GM12878 (cell line): ENCODE measurements around the gene FBXW12. TPM values are rescaled to one million over a fixed set of nuclear protein-coding genes. Genes with fewer than 3 reads are reported as not detected.

ENCODE experiments used
- ATAC-seq: fragments of 200-7000 bp; cut with Tn5 transposase; 3 replicates; pipeline ENCODE4 v1.9.1; 2020; ENCODE audit warnings: mild to moderate bottlenecking, moderate library complexity
- BruUV-seq: library from RNA; stranded (reverse); fragments of 400-500 nt; replicated peaks from 2 replicates; lab custom pipeline; 2021; lab: Mats Ljungman, UMichigan
- CTCF ChIA-PET: fragments of 300-600 bp; sonication (Branson Sonifier 250); formaldehyde crosslinking; extraction: SDS; loops from one replicate; lab custom pipeline; 2021; ENCODE audit warnings: inconsistent platforms; lab: Yijun Ruan, JAX
- POLR2A ChIA-PET: fragments of 350-600 bp; formaldehyde crosslinking; extraction: SDS; loops from one replicate; lab custom pipeline; 2021; ENCODE audit warnings: inconsistent platforms; lab: Charles Lee
- RAD21 ChIA-PET: fragments of 300-600 bp; sonication (Branson Sonifier 250); formaldehyde crosslinking; loops from one replicate; lab custom pipeline; 2023; ENCODE audit warnings: antibody characterized with exemption; ENCODE audit not compliant: unreplicated experiment; lab: Charles Lee
- SMC1A ChIA-PET: fragments of 300-600 bp; sonication (Branson Sonifier 250); formaldehyde crosslinking; loops from one replicate; lab custom pipeline; 2023; ENCODE audit not compliant: unreplicated experiment, uncharacterized antibody; lab: Charles Lee
- DNase-seq: peaks from one replicate; pipeline ENCODE4 v3.0.0-alpha.2; 2011; ENCODE audit warnings: low read depth, low spot score
- FAIRE-seq: peaks from 3 replicates; lab custom pipeline; 2011; peaks lifted over from hg19 to GRCh38; lab: Jason Lieb, UNC
- H2AFZ ChIP-seq: 2 replicates; pipeline ENCODE4 v1.6.0; 2011; ENCODE audit warnings: low read depth, low read length, control low read depth; ENCODE audit not compliant: control insufficient read depth
- H3K27ac ChIP-seq: 2 replicates; pipeline ENCODE4 v1.5.1; 2011; ENCODE audit warnings: control low read depth; ENCODE audit not compliant: control insufficient read depth, insufficient read depth
- H3K27me3 ChIP-seq, 2 experiments: replicated peaks in 1 of 2; 2 replicates each; pipeline versions ENCODE4 v1.6.0 to v1.6.1; 2011; ENCODE audit warnings: low read length in 1 of 2; ENCODE audit not compliant: control insufficient read depth in 2 of 2, insufficient read depth in 2 of 2
- H3K36me3 ChIP-seq, 2 experiments: 2 replicates each; pipeline ENCODE4 v1.5.1; 2011; ENCODE audit warnings: low read length in 1 of 2; ENCODE audit not compliant: control insufficient read depth in 2 of 2, insufficient read depth in 2 of 2
- H3K4me1 ChIP-seq: 2 replicates; pipeline ENCODE4 v1.6.1; 2011; ENCODE audit warnings: mild to moderate bottlenecking, low read length, moderate library complexity, mixed read lengths; ENCODE audit not compliant: control insufficient read depth, insufficient read depth
- H3K4me2 ChIP-seq: 2 replicates; pipeline ENCODE4 v1.6.0; 2011; ENCODE audit warnings: control low read depth; ENCODE audit not compliant: control insufficient read depth, insufficient read depth
- H3K4me3 ChIP-seq: fragments of 200-600 bp; sonication (generic); 2 replicates; pipeline ENCODE4 v1.5.1; 2016
- H3K79me2 ChIP-seq: 2 replicates; pipeline ENCODE4 v1.6.0; 2011; ENCODE audit warnings: low read length; ENCODE audit not compliant: control insufficient read depth, insufficient read depth
- H3K9ac ChIP-seq: 2 replicates; pipeline ENCODE4 v1.8.0; 2011; ENCODE audit warnings: low read length, control low read depth, mixed read lengths; ENCODE audit not compliant: control insufficient read depth, insufficient read depth
- H3K9me3 ChIP-seq: replicated peaks from 3 replicates; pipeline ENCODE4 v1.5.1; 2011; ENCODE audit warnings: mild to moderate bottlenecking, low read length; ENCODE audit not compliant: control insufficient read depth, insufficient read depth
- H4K20me1 ChIP-seq: 2 replicates; pipeline ENCODE4 v1.6.0; 2011; ENCODE audit not compliant: control insufficient read depth, insufficient read depth
- CEBPB ChIP-seq, 2 experiments: fragments of 150-350 bp in 1 of 2; IDR thresholded peaks; 2 replicates each; pipeline ENCODE4 v1.6.1; 2012 to 2014; ENCODE audit warnings: low read depth in 2 of 2, low read length in 2 of 2, borderline replicate concordance in 1 of 2, inconsistent platforms in 1 of 2
- FOXM1 ChIP-seq: IDR thresholded peaks from 2 replicates; pipeline ENCODE4 v1.6.1; 2012; ENCODE audit warnings: low read depth, mild to moderate bottlenecking, inconsistent platforms, low read length, moderate library complexity
- HDAC2 ChIP-seq: fragments of 200-600 bp; sonication (generic); IDR thresholded peaks from 2 replicates; pipeline ENCODE4 v1.6.1; 2017
- LARP7 ChIP-seq: fragments of 450-650 bp; IDR thresholded peaks from 2 replicates; pipeline ENCODE4 v1.6.1; 2017; ENCODE audit warnings: mild to moderate bottlenecking
- NFXL1 ChIP-seq: fragments of 450-650 bp; IDR thresholded peaks from 2 replicates; pipeline ENCODE4 v1.6.1; 2017; ENCODE audit warnings: antibody characterized with exemption, mild to moderate bottlenecking, borderline replicate concordance
- POLR2A ChIP-seq: IDR thresholded peaks from 2 replicates; pipeline ENCODE4 v1.6.1; 2011; ENCODE audit warnings: low read depth, mild to moderate bottlenecking, low read length
- POLR2AphosphoS2 ChIP-seq: IDR thresholded peaks from 2 replicates; pipeline ENCODE4 v1.6.1; 2011; ENCODE audit warnings: low read depth, mild to moderate bottlenecking, low read length, improper control_type of control experiment, moderate library complexity
- SIX5 ChIP-seq: IDR thresholded peaks from 2 replicates; pipeline ENCODE4 v1.6.1; 2011; ENCODE audit warnings: mild to moderate bottlenecking, low read depth, low read length, moderate library complexity; ENCODE audit not compliant: severe bottlenecking
- STAT1 ChIP-seq: fragments of 450-650 bp; conservative IDR thresholded peaks from 2 replicates; pipeline ENCODE4 v1.6.1; 2014; ENCODE audit warnings: antibody characterized with exemption, mild to moderate bottlenecking
- ZNF687 ChIP-seq: fragments of 450-650 bp; IDR thresholded peaks from 2 replicates; pipeline ENCODE4 v1.6.1; 2017; ENCODE audit warnings: mild to moderate bottlenecking, moderate library complexity
- WGBS: methylation state at CpG from one replicate; pipeline ENCODE4 v1.1.6; 2016; ENCODE audit warnings: low lambda C conversion rate; ENCODE audit not compliant: insufficient replicate concordance, insufficient coverage; ENCODE audit errors: missing lambda C conversion rate; 5-methylcytosine and 5-hydroxymethylcytosine counted together
- in situ Hi-C: fragments of 300-500 bp; cut with MboI; formaldehyde crosslinking; loops from 9 replicates; pipeline ENCODE4 v1.14.3; 2018; ENCODE audit warnings: mixed read lengths
- intact Hi-C: fragments of 100-400 bp; cut with micrococcal nuclease; formaldehyde crosslinking; loops from one replicate; pipeline ENCODE4 v1.14.2; 2022; ENCODE audit not compliant: unreplicated experiment
- polyA plus RNA-seq, 11 experiments: library from polyadenylated mRNA; depleted of rRNA in 4 of 11; unstranded in 6 of 11; stranded (reverse) in 5 of 11; fragments of >200 nt; fragmentation: Nextera tagmentation in 4 of 11; fragmentation: Illumina TruSeq in 1 of 11; extraction: Ambion mirVana in 4 of 11; extraction: Trizol in 1 of 11; gene quantifications; 1 replicate in 1 of 11; 2 replicates in 10 of 11; pipeline versions ENCODE4 v1.2.1 to v1.2.3, GENCODE V29; 2011 to 2016; ENCODE audit warnings: inconsistent platforms in 2 of 11, missing spikeins in 2 of 11, low read depth in 1 of 11
- total RNA-seq, 4 experiments: library from RNA; depleted of rRNA in 3 of 4; stranded (reverse); fragments of >200 nt in 3 of 4; fragmentation: Illumina TruSeq in 1 of 4; extraction: Trizol in 1 of 4; gene quantifications; 2 replicates each; pipeline versions ENCODE4 v1.2.1 to v1.2.3, GENCODE V29; 2013 to 2021
- TF ChIP-seq, protein P1 (sequence below): fragments of 450-650 bp; IDR thresholded peaks from 2 replicates; pipeline ENCODE4 v1.6.1; 2017; ENCODE audit warnings: mild to moderate bottlenecking, moderate library complexity

FBXW12 gene
- total and polyA plus RNA-seq, 10 of the 15 experiments (the other 5 are each of a cell fraction or from before 2014, with no cell fraction given) = 0.04 to 0.18 (median 0.12) TPM; not detected in 4

DNA sequence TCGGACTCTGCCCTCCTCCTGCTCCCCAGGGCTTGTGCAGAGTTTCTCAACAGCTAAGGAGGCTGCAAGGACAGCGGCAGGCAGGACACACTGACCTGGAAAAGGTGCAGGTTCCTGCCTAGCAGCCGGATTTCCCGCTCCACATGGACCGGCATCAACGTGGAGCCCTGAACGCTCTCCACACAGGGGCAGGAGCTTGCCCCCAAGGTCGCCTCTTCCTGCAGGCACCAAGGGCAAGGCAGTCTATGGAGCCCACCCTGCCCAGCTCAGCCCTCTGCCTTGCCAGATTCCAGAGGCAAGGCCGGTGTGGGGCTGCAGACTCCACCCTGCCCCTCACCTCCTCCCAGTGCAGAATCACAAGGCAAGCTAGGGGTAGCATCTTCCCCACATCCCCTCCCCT is 47.1 kb downstream of the FBXW12 start:
- no peaks in the 10 kb centered on the region for H3K4me1 ChIP-seq
- no peak overlapping the region for H3K4me2 ChIP-seq
- POLR2A ChIA-PET = no interaction called here
- 31% methylated on average over 9 of the region's 9 CpGs for WGBS
- no peak overlapping the region for H3K9ac ChIP-seq
- RAD21 ChIA-PET = interaction anchor here (1.8 to 1.9 kb wide), 2 partner anchors 17 to 18 kb away, joined by 5 read pairs; no protein-coding TSS in a partner anchor
- no peaks in the 10 kb centered on the region for H3K27me3 ChIP-seq
- DNase-seq = no peak
- H3K27ac ChIP-seq = no peak overlapping the region
- BruUV-seq = no TSS peak
- no peak for TF ChIP-seq NFXL1
- TF ChIP-seq SIX5 = no peak
- no peak for TF ChIP-seq FOXM1
- TF ChIP-seq CEBPB (IDR thresholded peaks at IDR 0.05; ENCODE audit: borderline replicate concordance in 1 of 2, low read depth in 2 of 2, low read length in 2 of 2) = no peak
- TF ChIP-seq LARP7 = no peak
- TF ChIP-seq ZNF687 = no peak
- no peak for TF ChIP-seq HDAC2
- TF ChIP-seq, protein P1, sequence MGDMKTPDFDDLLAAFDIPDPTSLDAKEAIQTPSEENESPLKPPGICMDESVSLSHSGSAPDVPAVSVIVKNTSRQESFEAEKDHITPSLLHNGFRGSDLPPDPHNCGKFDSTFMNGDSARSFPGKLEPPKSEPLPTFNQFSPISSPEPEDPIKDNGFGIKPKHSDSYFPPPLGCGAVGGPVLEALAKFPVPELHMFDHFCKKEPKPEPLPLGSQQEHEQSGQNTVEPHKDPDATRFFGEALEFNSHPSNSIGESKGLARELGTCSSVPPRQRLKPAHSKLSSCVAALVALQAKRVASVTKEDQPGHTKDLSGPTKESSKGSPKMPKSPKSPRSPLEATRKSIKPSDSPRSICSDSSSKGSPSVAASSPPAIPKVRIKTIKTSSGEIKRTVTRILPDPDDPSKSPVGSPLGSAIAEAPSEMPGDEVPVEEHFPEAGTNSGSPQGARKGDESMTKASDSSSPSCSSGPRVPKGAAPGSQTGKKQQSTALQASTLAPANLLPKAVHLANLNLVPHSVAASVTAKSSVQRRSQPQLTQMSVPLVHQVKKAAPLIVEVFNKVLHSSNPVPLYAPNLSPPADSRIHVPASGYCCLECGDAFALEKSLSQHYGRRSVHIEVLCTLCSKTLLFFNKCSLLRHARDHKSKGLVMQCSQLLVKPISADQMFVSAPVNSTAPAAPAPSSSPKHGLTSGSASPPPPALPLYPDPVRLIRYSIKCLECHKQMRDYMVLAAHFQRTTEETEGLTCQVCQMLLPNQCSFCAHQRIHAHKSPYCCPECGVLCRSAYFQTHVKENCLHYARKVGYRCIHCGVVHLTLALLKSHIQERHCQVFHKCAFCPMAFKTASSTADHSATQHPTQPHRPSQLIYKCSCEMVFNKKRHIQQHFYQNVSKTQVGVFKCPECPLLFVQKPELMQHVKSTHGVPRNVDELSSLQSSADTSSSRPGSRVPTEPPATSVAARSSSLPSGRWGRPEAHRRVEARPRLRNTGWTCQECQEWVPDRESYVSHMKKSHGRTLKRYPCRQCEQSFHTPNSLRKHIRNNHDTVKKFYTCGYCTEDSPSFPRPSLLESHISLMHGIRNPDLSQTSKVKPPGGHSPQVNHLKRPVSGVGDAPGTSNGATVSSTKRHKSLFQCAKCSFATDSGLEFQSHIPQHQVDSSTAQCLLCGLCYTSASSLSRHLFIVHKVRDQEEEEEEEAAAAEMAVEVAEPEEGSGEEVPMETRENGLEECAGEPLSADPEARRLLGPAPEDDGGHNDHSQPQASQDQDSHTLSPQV = no peak
- TF ChIP-seq POLR2A = no peak
- TF ChIP-seq POLR2AphosphoS2 = no peak
- TF ChIP-seq STAT1 = no peak
- TF ChIP-seq, all 136 proteins: peak for 0
- H3K36me3 ChIP-seq = no peaks in the 10 kb centered on the region
- in situ Hi-C loops = no loop called here
- H4K20me1 ChIP-seq = no peaks in the 10 kb centered on the region
- H2AFZ ChIP-seq = no peak overlapping the region
- SMC1A ChIA-PET = interaction anchor here (2.6 kb wide), 1 partner anchor 17 kb away, joined by 8 read pairs; no protein-coding TSS in a partner anchor
- ATAC-seq (no peak), FAIRE-seq (no peak)
- intact Hi-C loops = no loop called here
- CTCF ChIA-PET = interaction anchor here (0.7 to 22.0 kb wide), 4 partner anchors 17 to 130 kb away, joined by 3 to 757 read pairs (median 4); partner anchors contain the start of genes CCDC51 and TMA7
- H3K79me2 ChIP-seq = no peaks in the 10 kb centered on the region
- no peaks in the 10 kb centered on the region for H3K9me3 ChIP-seq
- H3K4me3 ChIP-seq = no peak overlapping the region
